IPS DF 4.7 (cell line): ENCODE data around the gene TCF7L2.

Source experiments
- DNase-seq: peaks from one replicate; pipeline ENCODE4 v3.0.0-alpha.2; 2013; ENCODE audit warnings: low spot score; ENCODE audit errors: extremely low read depth

TCF7L2 gene

GRCh38 chr10:113119801-113120200 is 169.8 kb downstream of the TCF7L2 start:
- no peak for DNase-seq

- no peak for DNase-seq
Observed at GRCh38 chr10:113121153-113121552, 171.1 kb downstream of the TCF7L2 start.

GRCh38 chr10:113122947-113123346 is 172.9 kb downstream of the TCF7L2 start:
- DNase-seq, result no peak

- no peak for DNase-seq
Observed at GRCh38 chr10:113124724-113125123, 174.7 kb downstream of the TCF7L2 start.

GRCh38 chr10:113125612-113126011 is 175.6 kb downstream of the TCF7L2 start:
- no peak for DNase-seq

- DNase-seq, result no peak
Observed at GRCh38 chr10:113126229-113127201, 176.5 kb downstream of the TCF7L2 start.

GRCh38 chr10:113127261-113127900 is 177.3 kb downstream of the TCF7L2 start:
- no peak for DNase-seq

GRCh38 chr10:113127901-113128283 is 177.8 kb downstream of the TCF7L2 start:
- no peak for DNase-seq

- DNase-seq, result no peak
Observed at GRCh38 chr10:113128450-113129070, 178.5 kb downstream of the TCF7L2 start.

GRCh38 chr10:113129117-113129516 is 179.1 kb downstream of the TCF7L2 start:
- no peak for DNase-seq

- DNase-seq, result no peak
Observed at GRCh38 chr10:113130014-113130641, 180.1 kb downstream of the TCF7L2 start.

- no peak for DNase-seq
Observed at GRCh38 chr10:113131613-113132261, 181.7 kb downstream of the TCF7L2 start.

- DNase-seq, result no peak
Observed at GRCh38 chr10:113132591-113133121, 182.6 kb downstream of the TCF7L2 start.

GRCh38 chr10:113133497-113134115 is 183.6 kb downstream of the TCF7L2 start:
- DNase-seq, result no peak

GRCh38 chr10:113135025-113135424 is 185.0 kb downstream of the TCF7L2 start:
- DNase-seq, result peak; percentile 28

GRCh38 chr10:113137941-113138685 is 188.1 kb downstream of the TCF7L2 start:
- DNase-seq, result no peak

- no peak for DNase-seq
Observed at GRCh38 chr10:113138937-113139585, 189.0 kb downstream of the TCF7L2 start.

GRCh38 chr10:113139699-113140098 is 189.7 kb downstream of the TCF7L2 start:
- DNase-seq, result no peak
